ENCODE results near the gene MID1.

DNA sequence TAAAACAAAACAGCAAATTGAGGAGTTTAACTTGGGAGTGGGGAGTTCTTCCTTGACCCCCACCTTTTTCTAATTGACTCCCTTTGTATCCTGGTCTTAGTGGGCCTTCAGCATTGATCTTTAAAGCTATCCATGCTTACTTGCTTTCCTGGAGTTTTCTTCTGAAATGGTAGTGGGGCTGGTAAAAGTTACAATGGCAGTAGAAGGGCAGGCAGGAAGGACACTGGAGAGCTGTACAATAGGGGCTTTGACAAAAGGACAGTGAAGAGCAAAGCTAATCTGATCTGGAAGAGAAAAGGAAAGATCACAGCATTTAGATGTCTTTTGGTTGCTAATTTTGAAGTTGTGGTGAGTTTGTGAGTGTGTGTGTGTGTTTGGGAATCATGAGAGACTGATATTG lies 111.5 kb downstream of the MID1 start:
- TF ChIP-seq, protein P1, sequence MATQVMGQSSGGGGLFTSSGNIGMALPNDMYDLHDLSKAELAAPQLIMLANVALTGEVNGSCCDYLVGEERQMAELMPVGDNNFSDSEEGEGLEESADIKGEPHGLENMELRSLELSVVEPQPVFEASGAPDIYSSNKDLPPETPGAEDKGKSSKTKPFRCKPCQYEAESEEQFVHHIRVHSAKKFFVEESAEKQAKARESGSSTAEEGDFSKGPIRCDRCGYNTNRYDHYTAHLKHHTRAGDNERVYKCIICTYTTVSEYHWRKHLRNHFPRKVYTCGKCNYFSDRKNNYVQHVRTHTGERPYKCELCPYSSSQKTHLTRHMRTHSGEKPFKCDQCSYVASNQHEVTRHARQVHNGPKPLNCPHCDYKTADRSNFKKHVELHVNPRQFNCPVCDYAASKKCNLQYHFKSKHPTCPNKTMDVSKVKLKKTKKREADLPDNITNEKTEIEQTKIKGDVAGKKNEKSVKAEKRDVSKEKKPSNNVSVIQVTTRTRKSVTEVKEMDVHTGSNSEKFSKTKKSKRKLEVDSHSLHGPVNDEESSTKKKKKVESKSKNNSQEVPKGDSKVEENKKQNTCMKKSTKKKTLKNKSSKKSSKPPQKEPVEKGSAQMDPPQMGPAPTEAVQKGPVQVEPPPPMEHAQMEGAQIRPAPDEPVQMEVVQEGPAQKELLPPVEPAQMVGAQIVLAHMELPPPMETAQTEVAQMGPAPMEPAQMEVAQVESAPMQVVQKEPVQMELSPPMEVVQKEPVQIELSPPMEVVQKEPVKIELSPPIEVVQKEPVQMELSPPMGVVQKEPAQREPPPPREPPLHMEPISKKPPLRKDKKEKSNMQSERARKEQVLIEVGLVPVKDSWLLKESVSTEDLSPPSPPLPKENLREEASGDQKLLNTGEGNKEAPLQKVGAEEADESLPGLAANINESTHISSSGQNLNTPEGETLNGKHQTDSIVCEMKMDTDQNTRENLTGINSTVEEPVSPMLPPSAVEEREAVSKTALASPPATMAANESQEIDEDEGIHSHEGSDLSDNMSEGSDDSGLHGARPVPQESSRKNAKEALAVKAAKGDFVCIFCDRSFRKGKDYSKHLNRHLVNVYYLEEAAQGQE (IDR thresholded peaks at IDR 0.05; ENCODE audit: insufficient read depth in 1 of 2, low read depth in 2 of 2, low read length in 1 of 2) = no peak
- TF ChIP-seq, protein P2, sequence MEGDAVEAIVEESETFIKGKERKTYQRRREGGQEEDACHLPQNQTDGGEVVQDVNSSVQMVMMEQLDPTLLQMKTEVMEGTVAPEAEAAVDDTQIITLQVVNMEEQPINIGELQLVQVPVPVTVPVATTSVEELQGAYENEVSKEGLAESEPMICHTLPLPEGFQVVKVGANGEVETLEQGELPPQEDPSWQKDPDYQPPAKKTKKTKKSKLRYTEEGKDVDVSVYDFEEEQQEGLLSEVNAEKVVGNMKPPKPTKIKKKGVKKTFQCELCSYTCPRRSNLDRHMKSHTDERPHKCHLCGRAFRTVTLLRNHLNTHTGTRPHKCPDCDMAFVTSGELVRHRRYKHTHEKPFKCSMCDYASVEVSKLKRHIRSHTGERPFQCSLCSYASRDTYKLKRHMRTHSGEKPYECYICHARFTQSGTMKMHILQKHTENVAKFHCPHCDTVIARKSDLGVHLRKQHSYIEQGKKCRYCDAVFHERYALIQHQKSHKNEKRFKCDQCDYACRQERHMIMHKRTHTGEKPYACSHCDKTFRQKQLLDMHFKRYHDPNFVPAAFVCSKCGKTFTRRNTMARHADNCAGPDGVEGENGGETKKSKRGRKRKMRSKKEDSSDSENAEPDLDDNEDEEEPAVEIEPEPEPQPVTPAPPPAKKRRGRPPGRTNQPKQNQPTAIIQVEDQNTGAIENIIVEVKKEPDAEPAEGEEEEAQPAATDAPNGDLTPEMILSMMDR (IDR thresholded peaks at IDR 0.05) = no peak
- TF ChIP-seq TCF7L2 (IDR thresholded peaks at IDR 0.05; ENCODE audit: low read depth, low read length) (no peak), POLR2AphosphoS5 (IDR thresholded peaks at IDR 0.05; ENCODE audit: low read depth, low read length) (no peak), SIN3A (IDR thresholded peaks at IDR 0.05; ENCODE audit: borderline replicate concordance, insufficient read depth, low read depth, low read length) (no peak)
